Measurements from ENCODE around the gene GGT5.
"Not testable (repeated sequence)": the region's sequence is repeated elsewhere in the genome, so short reads cannot be mapped to it uniquely, and the experiment has no call there.

The GGT5 gene
- long read RNA-seq, transcript GGT5-202 (12 exons, 2,494 nt): major isoform, 9 of 40 reads
- long read RNA-seq, partial matches to known transcripts: 0 of 40 reads
- long read RNA-seq, other reads (novel, unspliced or antisense): 28 of 40 reads

GRCh38 chr22:24245030-24245431, at the start of gene GGT5:
GGT5 (minus strand) TSS chr22:24245082; CDS start chr22:24244725, 357 bp downstream.
- H3K27me3 ChIP-seq (ENCODE audit: insufficient read depth, poor library complexity, severe bottlenecking); H3K4me3 ChIP-seq (replicated peaks; ENCODE audit: insufficient read depth, low read length): not testable (repeated sequence)
- DNase-seq (ENCODE audit: low read depth in 1 of 2, low spot score in 1 of 2): peak in 1 of 2 experiments; percentile 64

GRCh38 chr22:24292202-24292830, 47.4 kb upstream of the GGT5 start:
- not testable (repeated sequence) for H3K27ac ChIP-seq (replicated peaks); DNase-seq (ENCODE audit: low read depth in 1 of 2, low spot score in 1 of 2); H3K27me3 ChIP-seq (ENCODE audit: insufficient read depth, poor library complexity, severe bottlenecking); H3K4me3 ChIP-seq (replicated peaks; ENCODE audit: insufficient read depth, low read length)

More at GRCh38 chr22:24245030-24245431, at the start of gene GGT5:
- not testable (repeated sequence) for H3K27ac ChIP-seq (replicated peaks)

- H3K27ac ChIP-seq (replicated peaks): no peak overlapping the region
- no peak for DNase-seq (ENCODE audit: low read depth in 1 of 2, low spot score in 1 of 2)
- no peak overlapping the region for H3K4me3 ChIP-seq (replicated peaks; ENCODE audit: insufficient read depth, low read length)
- no peak for TF ChIP-seq POLR2AphosphoS5 (IDR thresholded peaks at IDR 0.05; ENCODE audit: low read depth)
- no peak for TF ChIP-seq GABPA (IDR thresholded peaks at IDR 0.05; ENCODE audit: low read depth)
- TF ChIP-seq CTCF (IDR thresholded peaks at IDR 0.05; ENCODE audit: insufficient read depth, low read length): no peak
- no peak for TF ChIP-seq REST (IDR thresholded peaks at IDR 0.05; ENCODE audit: insufficient replicate concordance, low read depth)
- no peak for TF ChIP-seq SPI1 (IDR thresholded peaks at IDR 0.05; ENCODE audit: borderline replicate concordance, low read depth)
- no peaks in the 10 kb centered on the region for H3K27me3 ChIP-seq (ENCODE audit: insufficient read depth, poor library complexity, severe bottlenecking)
Measured at GRCh38 chr22:24291515-24292201, 46.8 kb upstream of the GGT5 start.

- Histone ChIP-seq H3K27me3 (ENCODE audit: insufficient read depth, poor library complexity, severe bottlenecking) (no peaks in the 10 kb centered on the region), H3K4me3 (replicated peaks; ENCODE audit: insufficient read depth, low read length) (no peak overlapping the region), H3K27ac (replicated peaks) (no peak overlapping the region)
- no peak for TF ChIP-seq REST (IDR thresholded peaks at IDR 0.05; ENCODE audit: insufficient replicate concordance, low read depth)
- TF ChIP-seq POLR2AphosphoS5 (IDR thresholded peaks at IDR 0.05; ENCODE audit: low read depth): no peak
- no peak for TF ChIP-seq GABPA (IDR thresholded peaks at IDR 0.05; ENCODE audit: low read depth)
- no peak for TF ChIP-seq SPI1 (IDR thresholded peaks at IDR 0.05; ENCODE audit: borderline replicate concordance, low read depth)
- no peak for TF ChIP-seq CTCF (IDR thresholded peaks at IDR 0.05; ENCODE audit: insufficient read depth, low read length)
- no peak for DNase-seq (ENCODE audit: low read depth in 1 of 2, low spot score in 1 of 2)
Measured at GRCh38 chr22:24290459-24290858, 45.6 kb upstream of the GGT5 start.

Measured in HL-60 (cell line).